A673 (cell line): ENCODE measurements around the gene SCNN1G.

Source experiments
- EZH2 ChIP-seq: fragments of 200-600 bp; sonication (generic); IDR thresholded peaks from 2 replicates; pipeline ENCODE4 v1.6.1; 2017; ENCODE audit warnings: borderline replicate concordance, low read depth, mild to moderate bottlenecking, mixed read lengths, antibody characterized with exemption, low read length; ENCODE audit not compliant: poor library complexity, severe bottlenecking
- TF ChIP-seq, protein P1 (sequence below): fragments of 300-800, 200-600 bp; sonication (generic); conservative IDR thresholded peaks from 2 replicates; pipeline ENCODE4 v1.5.1; 2017; ENCODE audit warnings: low read depth, mild to moderate bottlenecking, antibody characterized with exemption, low read length, moderate library complexity, mixed read lengths

DNA sequence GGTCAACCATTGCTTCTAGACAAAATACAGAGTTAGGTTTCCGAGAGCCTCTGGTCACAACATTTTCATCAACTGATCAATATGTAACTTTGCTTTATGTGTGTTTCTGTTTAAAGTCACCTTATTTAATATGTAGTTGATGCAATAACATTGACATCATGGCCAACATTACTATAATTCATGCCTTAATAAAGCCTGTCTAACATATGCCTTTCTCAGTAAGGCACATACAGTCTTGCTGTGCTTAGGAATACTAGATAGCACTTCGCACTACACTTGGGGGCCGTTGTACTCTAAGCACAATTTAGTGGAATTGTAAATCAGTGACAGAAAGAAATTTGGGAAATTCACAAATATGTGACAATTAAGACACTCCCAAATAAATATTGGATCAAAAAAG lies 9.6 kb upstream of the SCNN1G start:
- TF ChIP-seq, protein P1, sequence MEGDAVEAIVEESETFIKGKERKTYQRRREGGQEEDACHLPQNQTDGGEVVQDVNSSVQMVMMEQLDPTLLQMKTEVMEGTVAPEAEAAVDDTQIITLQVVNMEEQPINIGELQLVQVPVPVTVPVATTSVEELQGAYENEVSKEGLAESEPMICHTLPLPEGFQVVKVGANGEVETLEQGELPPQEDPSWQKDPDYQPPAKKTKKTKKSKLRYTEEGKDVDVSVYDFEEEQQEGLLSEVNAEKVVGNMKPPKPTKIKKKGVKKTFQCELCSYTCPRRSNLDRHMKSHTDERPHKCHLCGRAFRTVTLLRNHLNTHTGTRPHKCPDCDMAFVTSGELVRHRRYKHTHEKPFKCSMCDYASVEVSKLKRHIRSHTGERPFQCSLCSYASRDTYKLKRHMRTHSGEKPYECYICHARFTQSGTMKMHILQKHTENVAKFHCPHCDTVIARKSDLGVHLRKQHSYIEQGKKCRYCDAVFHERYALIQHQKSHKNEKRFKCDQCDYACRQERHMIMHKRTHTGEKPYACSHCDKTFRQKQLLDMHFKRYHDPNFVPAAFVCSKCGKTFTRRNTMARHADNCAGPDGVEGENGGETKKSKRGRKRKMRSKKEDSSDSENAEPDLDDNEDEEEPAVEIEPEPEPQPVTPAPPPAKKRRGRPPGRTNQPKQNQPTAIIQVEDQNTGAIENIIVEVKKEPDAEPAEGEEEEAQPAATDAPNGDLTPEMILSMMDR, result no peak
- TF ChIP-seq EZH2, result no peak
